ENCODE measurements around the gene C1QTNF4.

The C1QTNF4 gene

DNA sequence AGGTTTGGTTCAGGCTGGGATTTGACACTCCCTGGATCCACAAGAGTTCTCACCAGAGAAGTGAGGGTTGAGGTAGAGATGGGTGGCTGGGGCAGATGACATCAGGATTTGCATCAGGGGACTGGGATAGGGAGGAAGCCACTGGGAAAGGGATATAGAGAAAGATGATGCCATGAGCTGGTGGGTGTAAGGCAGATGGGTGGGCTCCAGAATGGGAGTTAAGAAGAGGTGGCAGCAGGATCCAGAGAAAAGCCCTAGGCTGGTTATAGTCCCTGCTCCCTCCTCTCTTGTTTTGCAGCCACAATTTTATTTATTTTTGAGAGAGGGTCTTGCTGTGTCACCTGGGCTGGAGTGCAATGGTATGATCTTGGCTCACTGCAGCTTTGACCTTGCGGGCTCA, 1.8 kb upstream of the C1QTNF4 start:
- Histone ChIP-seq H3K27ac (no peak overlapping the region), H3K4me3 (no peak overlapping the region)

- H3K27ac ChIP-seq: no peak overlapping the region
- no peak overlapping the region for H3K4me3 ChIP-seq
Observed at GRCh38 chr11:47595029-47595428, 818 bp upstream of the C1QTNF4 start.

GRCh38 chr11:47593492-47593933, 698 bp downstream of the C1QTNF4 start:
- Histone ChIP-seq H3K4me3 (peak overlapping the region in 3 of 7 experiments; percentile 7 to 34 (median 26)), H3K27ac (peak overlapping the region in 1 of 21 experiments; percentile 21)

DNA sequence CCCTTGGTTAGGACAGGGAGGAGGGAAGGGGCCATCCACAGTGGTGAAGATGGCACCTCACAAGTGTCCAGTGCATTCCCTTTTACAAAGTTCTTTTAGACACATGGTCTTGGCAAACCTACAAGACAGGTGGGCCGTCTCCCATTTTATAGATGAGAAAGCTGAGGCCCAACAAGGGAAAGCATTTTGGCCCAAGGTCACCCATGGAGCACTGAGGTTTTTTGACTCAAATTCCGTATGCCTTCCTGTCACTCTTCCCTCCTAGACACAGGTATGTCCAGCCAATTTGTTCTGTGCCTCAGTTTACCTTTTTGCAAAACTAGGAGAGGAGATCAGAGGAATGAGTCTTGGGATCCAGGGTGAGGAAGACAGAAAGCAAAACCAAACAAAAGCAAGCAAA, 1.2 kb downstream of the C1QTNF4 start:
- Histone ChIP-seq H3K27ac (no peak overlapping the region), H3K4me3 (no peak overlapping the region)

DNA sequence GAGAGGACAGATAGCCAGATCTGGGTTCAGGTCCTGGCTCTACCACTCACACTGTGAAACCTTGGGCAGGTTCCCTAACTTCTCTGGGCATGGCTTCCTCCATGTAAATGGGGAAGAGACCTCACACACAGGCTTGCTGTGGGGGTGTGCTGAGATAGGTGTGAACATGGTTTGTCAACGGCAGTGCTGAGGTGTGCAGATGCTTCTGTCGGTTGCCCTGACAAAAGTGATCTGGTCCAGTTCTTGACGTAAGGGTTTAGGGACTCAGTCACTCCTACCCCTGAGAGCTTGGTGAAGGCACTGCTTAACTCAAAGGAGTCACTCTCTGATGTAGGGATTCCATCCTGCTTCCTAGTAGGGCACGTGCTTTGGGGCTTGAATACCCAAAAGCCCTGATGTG, 2.0 kb downstream of the C1QTNF4 start:
- Histone ChIP-seq H3K27ac (no peak overlapping the region), H3K4me3 (no peak overlapping the region)

- H3K27ac ChIP-seq: no peak overlapping the region
- H3K4me3 ChIP-seq: no peak overlapping the region
Observed at GRCh38 chr11:47591764-47592163, 2.4 kb downstream of the C1QTNF4 start.

GRCh38 chr11:47589977-47590861, 4.0 kb downstream of the C1QTNF4 start:
- peak overlapping the region in 1 of 7 experiments; percentile 24 for H3K4me3 ChIP-seq
- no peak overlapping the region for H3K27ac ChIP-seq

DNA sequence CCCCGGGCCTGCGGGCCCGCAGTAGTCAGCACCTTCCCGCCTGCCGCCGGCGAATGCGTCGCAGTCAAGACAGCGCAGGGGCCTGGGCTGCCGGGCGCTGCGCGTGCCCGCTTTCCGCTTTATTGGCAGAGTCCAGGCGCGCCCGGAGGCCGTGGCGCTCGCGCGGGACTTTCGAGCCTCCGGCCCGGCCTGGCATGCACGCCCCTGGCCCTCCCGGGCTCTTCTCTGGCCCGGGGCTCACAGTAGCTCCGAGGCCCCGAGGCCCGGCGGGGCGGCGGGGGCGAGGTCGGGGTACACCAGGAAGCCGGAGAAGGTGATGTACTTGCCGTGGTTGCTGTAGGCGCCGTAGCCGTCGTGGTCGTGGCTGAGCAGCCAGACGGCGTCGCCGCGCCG, 4.6 kb downstream of the C1QTNF4 start:
- H3K27ac ChIP-seq: no peak overlapping the region

GRCh38 chr11:47589118-47589517, 5.1 kb downstream of the C1QTNF4 start:
- H3K4me3 ChIP-seq: peak overlapping the region in 1 of 7 experiments; percentile 24
- H3K27ac ChIP-seq: no peak overlapping the region

More for the DNA sequence above, 4.6 kb downstream of the C1QTNF4 start:
- H3K4me3 ChIP-seq: peak overlapping the region in 1 of 7 experiments; percentile 24

GRCh38 chr11:47587723-47588326, 6.4 kb downstream of the C1QTNF4 start:
- peak overlapping the region in 1 of 7 experiments; percentile 15 for H3K4me3 ChIP-seq
- peak overlapping the region in 16 of 21 experiments; percentile 11 to 73 (median 57) for H3K27ac ChIP-seq

GRCh38 chr11:47587039-47587716, 7.0 kb downstream of the C1QTNF4 start:
- Histone ChIP-seq H3K4me3 (peak overlapping the region in 1 of 7 experiments; percentile 25), H3K27ac (peak overlapping the region in 16 of 21 experiments; percentile 11 to 73 (median 57))

DNA sequence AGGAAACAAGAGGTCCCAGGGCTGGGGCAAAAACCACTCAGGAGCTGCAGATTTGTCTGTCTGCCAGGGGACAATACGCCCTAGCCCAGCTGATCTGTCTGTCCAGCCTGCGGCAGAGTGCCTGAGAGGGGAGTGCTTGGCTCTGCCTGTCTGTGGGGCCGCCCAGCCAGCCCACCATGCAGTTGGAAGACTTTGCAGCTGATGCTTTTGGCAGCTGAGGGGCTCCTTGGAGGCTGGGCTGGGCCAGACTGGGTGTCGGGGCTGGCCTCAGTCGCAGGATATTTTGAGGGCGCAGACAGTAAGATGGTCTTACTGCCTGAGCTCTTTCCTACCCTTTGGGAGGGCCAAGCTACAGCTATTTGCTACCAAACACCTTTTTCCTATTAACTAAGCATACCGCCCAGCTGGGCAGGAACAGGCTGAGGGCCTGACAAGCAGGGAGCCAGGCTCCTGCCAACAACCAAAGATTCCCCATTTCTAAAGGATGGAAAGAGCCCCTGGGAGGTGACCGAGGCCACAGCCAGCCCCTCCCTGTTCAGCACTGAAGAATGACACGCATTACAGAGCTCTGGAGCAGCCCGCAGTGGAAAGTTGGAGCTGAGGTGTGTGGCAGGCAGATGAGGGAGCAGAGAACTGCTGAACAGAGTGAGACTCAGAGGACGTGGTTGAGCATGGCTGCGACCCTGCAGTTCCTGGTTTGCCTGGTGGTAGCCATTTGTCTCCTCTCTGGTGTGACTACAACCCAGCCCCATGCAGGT, 7.9 kb downstream of the C1QTNF4 start, which contains the start of gene FAM180B:
Gene FAM180B (plus strand): TSS at position 581 of the 758 bp plus-strand sequence. CDS start 91 bp downstream, at position 672.
- H3K4me3 ChIP-seq: peak within 1 kb of the TSS in 1 of 7 experiments; percentile 25
- peak within 1 kb of the TSS in 17 of 21 experiments; percentile 11 to 73 (median 55) for H3K27ac ChIP-seq

GRCh38 chr11:47583844-47584243, 10.4 kb downstream of the C1QTNF4 start:
- Histone ChIP-seq H3K27ac (no peak overlapping the region), H3K4me3 (no peak overlapping the region)

DNA sequence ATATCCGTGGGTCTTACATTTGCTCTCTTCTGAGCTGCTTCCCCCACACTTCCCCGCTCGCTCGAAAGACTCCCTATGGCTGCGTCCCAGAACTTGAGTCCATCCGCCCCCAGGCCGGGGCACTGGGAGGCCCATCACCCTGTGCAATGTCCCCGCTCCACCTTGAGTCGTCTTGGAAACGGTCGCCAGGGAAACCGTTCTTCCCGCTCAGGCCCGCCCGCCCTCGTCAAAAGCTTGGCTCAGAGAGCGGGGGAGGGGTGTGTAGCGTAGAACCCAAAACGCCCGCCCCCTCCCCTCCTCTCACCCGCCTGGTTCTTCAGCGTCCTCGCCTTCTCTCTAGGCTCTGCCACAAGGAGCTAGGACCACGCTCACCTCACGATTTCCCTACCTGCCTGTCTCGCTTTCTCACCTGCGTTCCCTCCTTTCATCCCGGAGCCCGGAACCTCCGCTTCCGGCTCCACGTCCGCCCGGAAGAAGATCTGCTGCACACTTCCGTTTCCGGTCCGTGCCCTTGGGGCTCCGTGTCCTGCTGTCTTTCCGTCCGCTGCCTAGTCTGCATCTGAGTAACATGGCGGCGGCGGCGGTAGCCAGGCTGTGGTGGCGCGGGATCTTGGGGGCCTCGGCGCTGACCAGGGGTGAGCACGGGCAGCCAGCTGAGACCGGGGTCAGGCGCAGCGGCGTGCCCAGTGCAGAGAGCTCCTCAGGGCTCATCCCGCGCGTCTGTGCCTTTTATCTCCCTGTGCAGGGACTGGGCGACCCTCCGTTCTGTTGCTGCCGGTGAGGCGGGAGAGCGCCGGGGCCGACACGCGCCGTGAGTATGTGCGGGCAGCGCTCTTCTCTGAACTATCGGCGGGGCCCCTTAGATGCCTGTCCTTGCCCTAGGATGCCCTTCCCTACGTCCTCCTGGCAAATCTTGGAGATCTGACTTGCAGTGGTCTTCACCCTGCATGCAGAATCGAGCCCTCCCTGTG, 15.4 kb downstream of the C1QTNF4 start, which contains the start of the genes KBTBD4 and NDUFS3:
Gene KBTBD4 (minus strand): TSS at position 447 of the 971 bp plus-strand sequence. CDS start 19 bp downstream, at position 428.
Gene NDUFS3 (plus strand): TSS at position 551 of the 971 bp plus-strand sequence. CDS start 18 bp downstream, at position 569.
- H3K27ac ChIP-seq: peak within 1 kb of the TSS; percentile 38 to 97 (median 91)
- H3K4me3 ChIP-seq: peak within 1 kb of the TSS; percentile 80 to 96 (median 93)

DNA sequence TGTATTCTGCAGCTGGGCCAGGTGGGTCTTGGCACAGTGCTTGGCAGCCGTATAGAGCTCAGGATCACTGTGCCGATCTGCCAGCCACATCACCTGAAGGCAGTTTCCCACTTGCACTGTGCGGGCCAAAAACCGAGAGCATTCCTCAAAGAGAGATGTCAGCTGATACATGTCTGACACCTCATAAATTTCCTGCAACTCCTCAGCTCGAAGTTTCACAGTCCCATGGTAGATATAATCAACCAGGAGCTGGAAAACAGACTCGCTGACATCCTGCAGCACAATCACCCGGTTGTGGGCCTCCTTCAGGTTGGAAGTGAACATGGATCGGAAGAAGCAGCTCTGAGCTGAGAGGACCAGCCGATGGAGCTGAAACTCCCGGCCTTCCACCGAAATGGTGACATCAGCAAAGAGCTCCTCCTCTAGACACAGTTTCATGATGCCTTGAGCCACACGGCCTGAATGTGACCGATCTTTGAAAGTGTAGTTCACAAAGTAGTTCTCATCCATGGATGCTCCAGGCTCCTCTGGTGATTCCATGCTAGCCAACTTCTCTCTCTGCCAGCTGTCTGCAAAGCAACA, 16.7 kb downstream of the C1QTNF4 start:
- H3K27ac ChIP-seq: peak overlapping the region in 7 of 21 experiments; percentile 89 to 95 (median 93)
- peak overlapping the region in 2 of 7 experiments; percentile 91 to 96 for H3K4me3 ChIP-seq

DNA sequence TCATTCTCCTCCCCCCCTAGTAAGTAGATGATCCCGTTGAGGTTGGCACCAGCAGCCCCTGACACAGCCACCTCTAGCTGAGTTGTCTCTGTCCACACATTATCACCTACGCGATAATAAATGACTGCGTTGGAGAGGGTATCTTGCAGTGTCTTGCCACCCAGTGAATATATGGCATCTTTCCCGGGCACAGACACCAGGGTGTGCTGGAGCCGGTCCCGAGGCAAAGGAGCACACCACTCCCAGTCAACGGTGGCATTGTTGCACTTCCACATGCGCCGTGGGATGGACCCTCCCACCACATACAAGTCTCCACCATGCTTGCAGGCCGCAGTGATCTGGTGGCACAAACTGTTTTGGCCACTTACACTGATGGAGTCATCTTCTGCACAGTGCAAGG, 20.9 kb downstream of the C1QTNF4 start:
- H3K4me3 ChIP-seq: no peak overlapping the region
- H3K27ac ChIP-seq: no peak overlapping the region

- peak overlapping the region in 1 of 21 experiments; percentile 29 for H3K27ac ChIP-seq
- no peak overlapping the region for H3K4me3 ChIP-seq
Observed at GRCh38 chr11:47572715-47573255, 21.4 kb downstream of the C1QTNF4 start.
